Stimulated activated CD8-positive, alpha-beta memory T cell treated with anti-CD3 and anti-CD28 coated beads, Interleukin-12 subunit alpha, Interleukin-12 subunit beta, amount 100 ng/mL, for 24 hours (primary cell): ENCODE data around the gene DNAH8.

Experiments
- DNase-seq: peaks from one replicate; pipeline ENCODE4 v3.0.0-alpha.2; 2020; ENCODE audit errors: extremely low read depth

The DNAH8 gene

DNA sequence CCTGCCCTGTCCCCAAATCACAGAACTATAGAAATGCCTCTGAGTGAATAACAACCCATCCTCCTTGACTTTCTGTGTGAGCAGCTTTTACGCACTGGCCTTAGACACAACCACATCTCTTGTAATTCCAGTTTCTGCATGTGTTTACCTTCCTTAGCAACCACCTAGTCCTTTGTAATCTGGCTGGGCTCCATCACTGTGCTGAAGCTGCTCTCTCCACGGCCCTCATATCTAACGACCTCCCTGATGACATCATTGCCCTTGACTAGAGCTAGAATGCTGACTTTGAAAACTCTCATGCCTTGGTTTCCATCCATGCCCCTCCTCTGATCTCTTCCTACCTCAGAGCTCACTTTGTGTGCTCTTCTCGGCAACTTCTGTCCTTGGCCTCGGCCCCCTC, 303.0 kb downstream of the DNAH8 start:
- no peak for DNase-seq

GRCh38 chr6:39020136-39020535, 305.0 kb downstream of the DNAH8 start:
- DNase-seq, result no peak

DNA sequence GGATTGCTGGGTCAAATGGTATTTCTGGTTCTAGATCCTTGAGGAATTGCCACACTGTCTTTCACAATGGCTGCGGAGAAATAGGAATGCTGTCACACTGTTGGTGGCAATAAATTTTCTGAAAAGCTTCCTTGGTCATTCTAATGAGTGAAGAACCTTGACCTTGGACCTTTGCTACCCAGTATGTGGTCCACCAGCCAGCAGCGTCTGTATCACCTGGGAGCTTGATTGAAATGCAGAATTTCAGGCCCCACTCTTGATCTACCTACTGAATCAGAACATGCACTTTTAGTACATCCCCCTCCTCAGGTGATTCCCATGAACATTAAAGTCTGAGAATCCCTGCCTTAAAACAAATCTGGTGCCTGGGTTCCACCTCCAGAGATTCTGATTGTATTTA, 305.9 kb downstream of the DNAH8 start:
- no peak for DNase-seq

DNA sequence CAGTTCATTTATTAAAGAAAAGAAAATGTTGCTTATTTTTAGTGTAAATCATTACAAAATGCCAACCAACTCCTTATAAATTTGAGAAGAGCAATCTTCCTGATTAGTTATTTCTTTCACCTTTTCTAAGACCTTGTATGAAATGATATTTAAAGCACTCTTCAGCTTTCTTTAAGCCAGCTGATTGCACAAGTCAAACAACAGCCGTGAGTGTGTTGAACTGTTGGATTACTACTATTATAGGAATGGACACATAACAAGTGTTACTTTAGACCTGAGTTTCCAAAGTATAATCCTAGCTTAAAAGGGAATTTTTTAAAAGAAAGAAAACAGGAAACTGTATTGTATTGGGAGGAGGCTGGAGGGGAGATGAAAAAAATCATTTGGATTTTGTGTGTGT, 306.7 kb downstream of the DNAH8 start:
- DNase-seq, result no peak

- DNase-seq, result no peak
These were observed 311.1 kb downstream of the DNAH8 start for GRCh38 chr6:39026175-39026574.

DNA sequence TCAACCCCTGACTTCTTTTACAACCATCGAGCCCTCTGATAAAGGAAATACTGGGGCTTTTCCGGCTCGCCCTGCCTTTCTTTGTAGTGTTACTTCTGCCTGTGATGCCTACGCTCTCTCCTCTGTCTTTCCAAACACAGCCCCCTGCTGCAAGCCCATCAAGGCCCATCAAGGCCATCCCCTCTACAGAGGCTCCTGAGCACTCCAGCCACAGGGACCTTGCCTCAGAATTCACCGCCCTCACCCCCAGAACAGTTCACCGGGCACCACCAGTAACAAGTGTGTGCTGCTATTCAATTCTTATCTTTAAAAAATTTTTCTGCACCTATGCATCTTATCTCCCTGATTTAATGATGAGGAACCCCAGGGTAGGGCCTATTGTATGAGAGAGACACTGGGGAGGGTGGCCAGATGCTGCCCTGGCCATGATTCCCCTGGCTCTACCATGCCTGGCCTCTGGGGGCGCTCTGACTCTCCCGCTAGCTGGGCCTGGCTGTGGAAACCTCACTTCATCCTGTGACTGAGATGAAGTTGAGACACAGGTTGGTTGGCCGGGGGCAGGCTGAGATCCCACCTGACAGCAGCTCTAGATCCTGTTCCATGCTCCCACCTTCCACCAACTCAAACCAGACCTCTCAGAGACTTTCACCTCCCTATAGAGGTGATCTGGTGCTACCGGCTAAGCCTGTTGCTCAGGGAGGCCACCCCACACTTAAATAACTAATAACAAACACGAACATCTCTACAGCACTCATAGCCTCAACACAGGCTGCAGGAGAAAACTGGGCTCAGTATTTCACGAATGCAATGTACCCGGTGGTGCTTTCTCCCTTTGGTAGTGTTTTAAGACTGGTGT, 314.3 kb downstream of the DNAH8 start:
- DNase-seq, result no peak

GRCh38 chr6:39035681-39036080, 320.6 kb downstream of the DNAH8 start:
- DNase-seq, result no peak

GRCh38 chr6:39037082-39037508, 322.0 kb downstream of the DNAH8 start:
- no peak for DNase-seq

- no peak for DNase-seq
These were observed 322.6 kb downstream of the DNAH8 start for GRCh38 chr6:39037707-39038106.

- DNase-seq, result no peak
These were observed 325.1 kb downstream of the DNAH8 start for GRCh38 chr6:39040080-39040673.

DNA sequence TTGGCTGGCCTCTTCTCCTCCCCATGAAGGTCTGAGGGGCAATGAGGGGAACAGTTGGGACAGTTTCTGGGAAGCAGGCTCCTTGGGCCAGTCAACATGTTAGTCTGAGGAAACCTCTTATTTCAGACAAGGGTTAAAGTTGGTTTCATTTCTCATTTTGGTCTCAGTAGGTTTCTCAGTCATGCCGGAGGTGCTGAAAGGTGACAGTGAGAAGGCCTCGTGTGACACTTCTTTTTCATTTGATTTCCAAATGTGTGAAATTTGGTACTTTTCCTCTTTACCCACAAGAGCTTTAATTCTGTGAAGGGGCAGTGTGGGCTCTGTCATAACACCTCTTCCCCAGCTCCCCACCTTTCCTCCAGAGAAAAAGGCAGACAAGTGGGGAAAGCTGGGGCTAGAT, 326.0 kb downstream of the DNAH8 start:
- no peak for DNase-seq

DNA sequence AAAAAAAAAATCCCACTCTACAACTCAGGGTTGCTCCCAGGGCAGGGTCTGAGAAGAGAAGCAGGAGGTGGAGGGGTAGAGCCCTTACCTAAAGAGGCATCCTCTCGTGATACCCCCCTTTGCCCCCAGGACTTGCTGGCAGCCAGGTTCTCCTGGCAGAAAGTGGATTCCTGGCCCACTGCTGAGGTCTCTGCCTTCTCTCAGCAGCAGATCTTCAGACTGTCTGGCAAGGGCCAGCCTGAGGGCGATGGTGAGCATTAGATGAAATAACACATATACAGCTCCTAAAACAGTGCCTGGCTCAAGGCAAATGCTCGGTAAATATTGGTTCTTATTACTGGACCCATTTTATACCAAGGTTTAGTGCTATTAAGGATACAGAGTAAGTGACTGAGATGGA, 328.7 kb downstream of the DNAH8 start:
- DNase-seq, result no peak

DNA sequence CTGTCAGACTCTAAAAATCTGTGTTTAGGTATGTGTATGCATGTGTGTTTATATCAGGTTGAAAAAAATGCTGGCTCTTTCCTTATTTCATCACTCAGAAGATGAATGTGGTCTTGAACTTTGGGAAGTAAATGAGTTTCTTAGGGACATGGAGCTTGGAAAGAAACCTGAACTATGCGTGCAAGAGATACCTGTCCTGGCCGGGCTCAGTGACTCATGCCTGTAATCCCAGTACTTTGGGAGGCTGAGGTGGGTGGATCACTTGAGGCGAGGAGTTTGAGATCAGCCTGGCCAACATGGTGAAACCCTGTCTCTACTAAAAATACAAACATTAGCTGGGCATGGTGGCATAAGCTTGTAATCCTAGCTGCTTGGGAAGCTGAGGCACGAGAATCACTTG, 329.1 kb downstream of the DNAH8 start:
- no peak for DNase-seq

DNA sequence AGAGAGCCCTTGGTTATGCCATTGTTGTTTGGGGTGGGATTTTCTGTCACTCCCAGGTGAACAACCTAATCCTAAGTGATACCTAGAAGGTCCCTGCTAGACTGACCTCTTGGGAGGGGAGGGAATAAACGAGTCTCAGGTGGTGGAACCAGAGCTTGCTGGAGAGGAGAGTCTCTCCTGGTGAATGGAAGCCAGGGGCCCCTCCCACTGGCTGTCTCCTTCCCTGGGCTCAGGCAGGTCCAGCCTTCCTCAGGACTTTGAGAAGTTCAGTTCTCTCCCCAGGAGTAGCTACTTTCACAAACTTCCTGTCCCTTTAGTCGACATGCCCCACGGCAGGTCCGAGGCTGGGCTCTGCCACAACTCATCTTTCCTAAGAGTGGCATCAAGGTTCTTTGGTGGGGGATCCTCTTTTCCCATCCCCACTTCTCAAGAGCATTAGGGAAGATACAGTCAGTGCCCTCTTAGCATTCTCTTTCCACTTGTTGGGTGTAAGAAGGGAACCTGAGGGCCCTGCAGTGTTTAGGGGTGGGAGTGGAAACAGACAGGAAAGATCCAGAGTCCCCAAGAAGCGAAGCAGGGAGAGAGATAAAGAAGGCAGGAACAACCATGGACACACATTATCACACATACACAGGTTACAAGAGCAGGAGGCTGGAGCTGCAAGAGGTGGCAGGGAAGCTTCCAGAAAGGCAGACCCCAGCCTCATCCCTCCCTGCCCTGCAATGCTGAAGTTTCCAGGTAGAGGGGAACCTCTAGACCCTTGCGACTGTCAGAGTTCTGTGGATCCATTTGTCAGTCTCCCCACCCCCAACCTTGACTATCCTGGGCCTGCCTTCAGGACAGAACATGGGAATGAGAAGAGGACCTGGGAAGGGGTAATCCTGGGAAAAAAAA, 332.6 kb downstream of the DNAH8 start:
- no peak for DNase-seq

DNA sequence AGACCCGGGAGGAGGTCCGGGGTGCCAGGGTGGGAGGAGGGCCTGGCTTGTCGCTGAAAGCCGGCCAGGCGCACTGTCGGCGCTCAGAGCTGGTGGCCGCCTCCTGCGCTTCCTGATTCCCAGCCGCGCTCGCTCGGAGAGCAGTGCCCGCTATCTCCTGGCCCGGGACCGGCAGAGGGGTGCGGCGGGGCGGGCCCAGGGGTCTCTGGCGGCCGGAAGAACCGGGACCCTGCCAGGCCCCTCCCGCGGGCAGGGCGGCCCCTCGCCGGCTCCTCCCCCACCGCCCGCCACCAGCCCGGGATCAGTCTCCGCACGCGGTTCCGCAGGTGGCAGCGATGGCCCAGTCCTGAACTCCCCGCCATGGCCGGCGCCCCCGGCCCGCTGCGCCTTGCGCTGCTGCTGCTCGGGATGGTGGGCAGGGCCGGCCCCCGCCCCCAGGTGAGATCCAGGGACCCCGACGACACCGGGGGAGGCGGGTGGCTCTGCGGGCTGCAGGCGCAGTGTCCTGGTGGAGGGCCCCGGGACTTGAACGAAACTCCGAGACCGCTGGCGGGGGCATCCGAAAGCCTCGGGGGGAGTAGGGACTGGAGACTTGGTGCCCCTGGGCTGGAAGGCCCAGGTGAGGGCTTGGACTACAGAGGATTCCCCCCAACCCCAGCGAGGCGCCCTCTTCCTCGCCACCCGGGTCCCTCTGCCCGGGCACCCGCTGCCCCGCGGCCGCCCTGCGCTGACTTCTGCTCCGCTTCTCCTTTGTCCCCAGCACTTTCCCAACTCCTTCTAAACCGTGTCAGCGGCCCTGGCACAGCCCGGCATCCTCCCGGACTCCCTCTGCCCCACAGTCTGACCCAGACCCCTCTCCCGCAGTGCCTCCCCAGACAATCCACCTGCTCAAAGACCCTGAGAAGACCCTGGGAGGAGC, 333.6 kb downstream of the DNAH8 start, which contains the start of gene GLP1R:
TSS of gene GLP1R (plus strand) at position 301 of the 919 bp plus-strand sequence. CDS start at position 361, 60 bp downstream.
- DNase-seq, result no peak

DNA sequence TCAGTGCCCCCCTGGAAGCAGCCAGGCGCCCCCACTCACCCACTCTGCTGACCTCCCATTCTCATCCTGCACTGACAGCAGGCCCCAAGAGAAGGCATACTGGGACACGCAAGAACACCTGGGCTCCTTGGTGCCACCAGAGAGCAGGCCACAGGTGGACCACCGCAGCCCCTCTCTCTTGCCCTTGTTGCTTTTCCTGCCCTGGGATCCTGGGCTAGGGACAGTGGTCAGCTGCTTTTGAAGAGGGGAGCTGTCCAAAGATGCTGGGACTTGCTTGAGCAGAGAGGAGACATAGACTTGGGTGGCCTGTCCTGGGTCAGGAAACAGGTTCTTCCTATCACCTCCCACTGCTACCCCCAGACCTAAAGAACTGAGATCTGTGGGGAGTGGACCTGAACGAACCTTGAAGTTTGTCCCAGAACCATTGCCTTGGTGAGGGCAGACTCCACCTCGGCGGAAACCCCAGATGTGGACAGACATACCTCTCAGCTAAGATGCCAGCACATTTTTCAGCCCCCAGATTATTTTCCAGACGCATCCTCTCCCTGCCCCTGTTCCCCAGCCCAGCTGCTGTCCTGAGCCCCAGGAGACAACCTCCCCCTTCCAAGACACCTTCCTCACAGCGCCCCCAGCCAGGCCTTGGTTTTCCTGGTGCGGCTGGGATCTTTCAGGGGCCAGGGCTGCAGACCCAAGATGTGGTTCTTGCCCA, 334.6 kb downstream of the DNAH8 start:
- no peak for DNase-seq

- no peak for DNase-seq
These were observed 335.5 kb downstream of the DNAH8 start for GRCh38 chr6:39050453-39051112.

DNA sequence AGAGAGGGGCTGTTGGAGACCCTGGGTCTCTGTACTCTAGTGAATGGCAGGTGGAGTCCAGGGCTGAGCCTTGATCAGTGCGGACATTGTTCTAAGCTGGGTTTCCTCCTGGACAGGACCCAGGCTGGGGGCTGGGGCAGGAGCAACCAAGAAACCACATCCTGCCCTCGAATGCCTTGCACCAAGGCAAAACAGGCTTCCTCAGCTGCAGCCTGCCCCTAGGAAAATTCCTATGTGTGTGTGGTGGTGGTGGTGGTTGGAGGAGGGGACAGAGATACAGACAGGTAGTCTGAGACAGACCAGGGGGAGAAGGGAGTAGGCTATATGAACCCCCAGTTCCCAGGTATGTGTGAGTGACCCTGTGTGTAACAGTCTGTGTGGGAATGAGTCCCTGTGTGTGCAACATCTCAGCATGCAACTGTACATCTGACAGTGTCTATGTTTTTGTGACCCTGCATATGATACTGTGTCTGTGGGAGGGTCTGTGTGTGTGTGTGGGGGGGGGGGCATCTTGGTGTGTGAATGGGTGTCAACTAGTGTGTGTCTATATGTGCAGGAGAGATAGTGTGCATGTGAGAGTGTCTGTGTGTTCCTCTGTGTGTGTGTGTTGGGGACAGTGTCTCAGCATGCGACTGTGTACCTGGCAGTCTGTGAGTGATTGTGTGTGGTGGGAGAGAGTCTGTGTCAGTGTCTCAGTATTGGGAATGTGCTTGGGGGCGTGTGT, 336.4 kb downstream of the DNAH8 start:
- no peak for DNase-seq

GRCh38 chr6:39053016-39053624, 338.0 kb downstream of the DNAH8 start:
- no peak for DNase-seq
